ENCODE results near the gene LCNL1.

- TF ChIP-seq CTCF (IDR thresholded peaks at IDR 0.05) (no peak), POLR2A (IDR thresholded peaks at IDR 0.05) (no peak)
These were observed 13.8 kb downstream of the LCNL1 start, which contains the start of gene CLIC3 for GRCh38 chr9:136996361-136997292.

Data from lower leg skin (tissue), 3 donors.